Calu3 (cell line): ENCODE data around the gene SLC44A4. TPM values are rescaled to one million over a fixed set of nuclear protein-coding genes. Genes with fewer than 3 reads are reported as not detected.
"Not testable (repeated sequence)": the region's sequence is repeated elsewhere in the genome, so short reads cannot be mapped to it uniquely, and the experiment has no call there.

Experiments
- BruUV-seq: library from RNA; stranded (reverse); fragments of 400-500 nt; replicated peaks from 2 replicates; lab custom pipeline; 2021; lab: Mats Ljungman, UMichigan
- CTCF ChIA-PET: fragments of 300-600 bp; sonication (Branson Sonifier 250); formaldehyde crosslinking; loops from one replicate; lab custom pipeline; 2022; ENCODE audit warnings: antibody characterized with exemption; lab: Charles Lee
- DNase-seq: peaks from one replicate; pipeline ENCODE4 v3.0.0; 2022
- H3K27ac Mint-ChIP-seq: one replicate; pipeline ENCODE4 v1.8.0; 2022; ENCODE audit warnings: mixed read lengths; ENCODE audit not compliant: unreplicated experiment
- H3K27me3 Mint-ChIP-seq: one replicate; pipeline ENCODE4 v1.8.0; 2022; ENCODE audit warnings: mixed read lengths; ENCODE audit not compliant: unreplicated experiment
- H3K36me3 Mint-ChIP-seq: one replicate; pipeline ENCODE4 v1.8.0; 2022; ENCODE audit warnings: mild to moderate bottlenecking, moderate library complexity, mixed read lengths; ENCODE audit not compliant: insufficient read depth, unreplicated experiment
- H3K4me1 Mint-ChIP-seq: one replicate; pipeline ENCODE4 v1.8.0; 2022; ENCODE audit warnings: mild to moderate bottlenecking, low read depth, mixed read lengths; ENCODE audit not compliant: unreplicated experiment
- H3K4me3 Mint-ChIP-seq: one replicate; pipeline ENCODE4 v1.8.0; 2022; ENCODE audit warnings: mild to moderate bottlenecking, low read depth, moderate library complexity, mixed read lengths; ENCODE audit not compliant: unreplicated experiment
- H3K9me3 Mint-ChIP-seq: one replicate; pipeline ENCODE4 v1.8.0; 2022; ENCODE audit warnings: low read depth, mixed read lengths; ENCODE audit not compliant: unreplicated experiment
- intact Hi-C: fragments of 100-400 bp; cut with micrococcal nuclease; formaldehyde crosslinking; loops from one replicate; pipeline ENCODE4 v1.10.0; 2022; ENCODE audit not compliant: unreplicated experiment
- total RNA-seq: library from RNA; stranded (reverse); gene quantifications from 2 replicates; pipeline ENCODE4 v1.2.3, GENCODE V29; 2022
- TF ChIP-seq, protein P1 (sequence below): fragments of 200-600 bp; IDR thresholded peaks from one replicate; pipeline ENCODE4 v1.8.0; 2022; ENCODE audit warnings: antibody characterized with exemption; ENCODE audit not compliant: unreplicated experiment

Gene SLC44A4
- total RNA-seq, 1 experiment from 2014 or later: 185 TPM

DNA sequence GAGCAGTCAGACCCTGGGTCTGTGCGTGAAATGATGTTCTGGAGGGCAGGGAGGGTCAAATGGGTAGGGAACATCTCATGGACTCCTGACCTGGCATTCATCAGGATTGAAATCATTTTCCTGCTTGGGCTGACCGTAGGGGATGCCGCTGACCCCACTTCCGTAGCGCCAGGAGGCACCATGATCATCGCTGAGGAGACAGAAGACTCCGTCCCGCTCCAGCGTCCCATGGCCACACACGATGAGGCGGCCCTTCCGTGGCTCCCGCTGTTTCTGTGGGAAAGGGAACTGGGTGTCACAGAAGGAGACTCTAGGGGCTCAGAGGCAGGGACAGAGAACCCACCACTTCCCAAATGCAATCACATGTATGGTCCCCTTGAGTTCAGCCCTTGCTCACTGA, 18.4 kb downstream of the SLC44A4 start:
- no peak overlapping the region for H3K27ac Mint-ChIP-seq
- H3K36me3 Mint-ChIP-seq: peaks cover 56% of the 10 kb centered on the region
- BruUV-seq: no TSS peak
- no peak for DNase-seq
- no peak overlapping the region for H3K4me3 Mint-ChIP-seq
- intact Hi-C loops: loop anchor here (5.0 kb wide), 1 partner anchor 83 kb away; the partner anchor contains the start of gene VWA7
- CTCF ChIA-PET: interaction anchor here (0.6 kb wide), 1 partner anchor 14 kb away, joined by 5 read pairs; no protein-coding TSS in a partner anchor
- H3K4me1 Mint-ChIP-seq: peaks cover 19% of the 10 kb centered on the region
- no peaks in the 10 kb centered on the region for H3K9me3 Mint-ChIP-seq
- peaks cover 9% of the 10 kb centered on the region for H3K27me3 Mint-ChIP-seq
- TF ChIP-seq, protein P1, sequence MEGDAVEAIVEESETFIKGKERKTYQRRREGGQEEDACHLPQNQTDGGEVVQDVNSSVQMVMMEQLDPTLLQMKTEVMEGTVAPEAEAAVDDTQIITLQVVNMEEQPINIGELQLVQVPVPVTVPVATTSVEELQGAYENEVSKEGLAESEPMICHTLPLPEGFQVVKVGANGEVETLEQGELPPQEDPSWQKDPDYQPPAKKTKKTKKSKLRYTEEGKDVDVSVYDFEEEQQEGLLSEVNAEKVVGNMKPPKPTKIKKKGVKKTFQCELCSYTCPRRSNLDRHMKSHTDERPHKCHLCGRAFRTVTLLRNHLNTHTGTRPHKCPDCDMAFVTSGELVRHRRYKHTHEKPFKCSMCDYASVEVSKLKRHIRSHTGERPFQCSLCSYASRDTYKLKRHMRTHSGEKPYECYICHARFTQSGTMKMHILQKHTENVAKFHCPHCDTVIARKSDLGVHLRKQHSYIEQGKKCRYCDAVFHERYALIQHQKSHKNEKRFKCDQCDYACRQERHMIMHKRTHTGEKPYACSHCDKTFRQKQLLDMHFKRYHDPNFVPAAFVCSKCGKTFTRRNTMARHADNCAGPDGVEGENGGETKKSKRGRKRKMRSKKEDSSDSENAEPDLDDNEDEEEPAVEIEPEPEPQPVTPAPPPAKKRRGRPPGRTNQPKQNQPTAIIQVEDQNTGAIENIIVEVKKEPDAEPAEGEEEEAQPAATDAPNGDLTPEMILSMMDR: no peak

GRCh38 chr6:31859923-31860322, 18.9 kb downstream of the SLC44A4 start:
- Mint-ChIP-seq H3K4me3 (no peak overlapping the region), H3K9me3 (no peaks in the 10 kb centered on the region), H3K36me3 (peaks cover 56% of the 10 kb centered on the region), H3K4me1 (peaks cover 19% of the 10 kb centered on the region), H3K27me3 (peaks cover 9% of the 10 kb centered on the region), H3K27ac (no peak overlapping the region)
- intact Hi-C loops: loop anchor here (5.0 kb wide), 1 partner anchor 83 kb away; the partner anchor contains the start of gene VWA7
- no TSS peak for BruUV-seq
- TF ChIP-seq, protein P1: no peak
- no peak for DNase-seq
- CTCF ChIA-PET: no interaction called here

- Mint-ChIP-seq H3K36me3 (peaks cover 44% of the 10 kb centered on the region), H3K27me3 (peaks cover 9% of the 10 kb centered on the region), H3K27ac (no peak overlapping the region), H3K4me1 (peaks cover 19% of the 10 kb centered on the region), H3K4me3 (no peak overlapping the region), H3K9me3 (no peaks in the 10 kb centered on the region)
- intact Hi-C loops: no loop called here
- CTCF ChIA-PET: no interaction called here
- DNase-seq: no peak
- TF ChIP-seq, protein P1: no peak
- BruUV-seq: no TSS peak
Observed at GRCh38 chr6:31858707-31859106, 20.1 kb downstream of the SLC44A4 start.

- CTCF ChIA-PET, H3K4me3 Mint-ChIP-seq, intact Hi-C loops, H3K27me3 Mint-ChIP-seq, H3K27ac Mint-ChIP-seq, BruUV-seq, H3K9me3 Mint-ChIP-seq, DNase-seq: not testable (repeated sequence)
- Mint-ChIP-seq H3K36me3 (peaks cover 38% of the 10 kb centered on the region), H3K4me1 (peaks cover 14% of the 10 kb centered on the region)
Observed at GRCh38 chr6:31857774-31858173, 21.0 kb downstream of the SLC44A4 start.

- H3K27ac Mint-ChIP-seq: peak overlapping the region; percentile 39
- CTCF ChIA-PET, intact Hi-C loops, DNase-seq, H3K4me3 Mint-ChIP-seq, BruUV-seq, H3K9me3 Mint-ChIP-seq, H3K27me3 Mint-ChIP-seq: not testable (repeated sequence)
- H3K4me1 Mint-ChIP-seq: peaks cover 12% of the 10 kb centered on the region
- peaks cover 14% of the 10 kb centered on the region for H3K36me3 Mint-ChIP-seq
Observed at GRCh38 chr6:31851980-31852718, 26.6 kb downstream of the SLC44A4 start.
